HG03175 (cell line): Measurements from ENCODE around the gene PPAN.

Experiments used
- ATAC-seq: cut with Tn5 transposase; IDR thresholded peaks from one replicate; pipeline ENCODE4 v1.9.1; 2021; ENCODE audit warnings: mild to moderate bottlenecking, moderate library complexity; ENCODE audit not compliant: unreplicated experiment

The PPAN gene

GRCh38 chr19:10112895-10113591 lies 6.9 kb downstream of the PPAN start:
- no peak for ATAC-seq

- no peak for ATAC-seq
Measured at GRCh38 chr19:10113592-10113963, 7.4 kb downstream of the PPAN start.

- ATAC-seq: no peak
Measured at GRCh38 chr19:10113964-10114650, 7.9 kb downstream of the PPAN start.

GRCh38 chr19:10114651-10115391 lies 8.7 kb downstream of the PPAN start:
- ATAC-seq: no peak

- no peak for ATAC-seq
Measured at GRCh38 chr19:10115392-10116084, 9.4 kb downstream of the PPAN start.

- ATAC-seq: no peak
Measured at GRCh38 chr19:10116085-10116865, 10.1 kb downstream of the PPAN start.

- no peak for ATAC-seq
Measured at GRCh38 chr19:10116866-10117616, 10.9 kb downstream of the PPAN start.

- ATAC-seq: no peak
Measured at GRCh38 chr19:10118960-10119359, 12.8 kb downstream of the PPAN start.

GRCh38 chr19:10120538-10121189 lies 14.5 kb downstream of the PPAN start:
- ATAC-seq: no peak

GRCh38 chr19:10122045-10122444 lies 15.9 kb downstream of the PPAN start:
- ATAC-seq: no peak

GRCh38 chr19:10124429-10124828 lies 18.3 kb downstream of the PPAN start:
- no peak for ATAC-seq

GRCh38 chr19:10126213-10126639 lies 20.1 kb downstream of the PPAN start:
- ATAC-seq: no peak

- ATAC-seq: no peak
Measured at GRCh38 chr19:10132905-10133304, 26.7 kb downstream of the PPAN start.

- ATAC-seq: no peak
Measured at GRCh38 chr19:10133596-10133995, 27.4 kb downstream of the PPAN start.

- ATAC-seq: no peak
Measured at GRCh38 chr19:10134040-10134439, 27.9 kb downstream of the PPAN start.

- no peak for ATAC-seq
Measured at GRCh38 chr19:10135551-10136334, 29.6 kb downstream of the PPAN start.

- no peak for ATAC-seq
Measured at GRCh38 chr19:10136936-10137335, 30.8 kb downstream of the PPAN start.
